NAMALWA (cell line): ENCODE data around the gene ASB4.
"Not testable (repeated sequence)": the region's sequence is repeated elsewhere in the genome, so short reads cannot be mapped to it uniquely, and the experiment has no call there.

ENCODE experiments used
- DNase-seq: peaks from one replicate; pipeline ENCODE4 v3.0.0-alpha.2; 2015; ENCODE audit warnings: low spot score

The ASB4 gene

GRCh38 chr7:95527033-95527775 is 41.5 kb downstream of the ASB4 start:
- DNase-seq, result peak; percentile 64

- no peak for DNase-seq
Measured at GRCh38 chr7:95527776-95528250, 42.1 kb downstream of the ASB4 start.

DNA sequence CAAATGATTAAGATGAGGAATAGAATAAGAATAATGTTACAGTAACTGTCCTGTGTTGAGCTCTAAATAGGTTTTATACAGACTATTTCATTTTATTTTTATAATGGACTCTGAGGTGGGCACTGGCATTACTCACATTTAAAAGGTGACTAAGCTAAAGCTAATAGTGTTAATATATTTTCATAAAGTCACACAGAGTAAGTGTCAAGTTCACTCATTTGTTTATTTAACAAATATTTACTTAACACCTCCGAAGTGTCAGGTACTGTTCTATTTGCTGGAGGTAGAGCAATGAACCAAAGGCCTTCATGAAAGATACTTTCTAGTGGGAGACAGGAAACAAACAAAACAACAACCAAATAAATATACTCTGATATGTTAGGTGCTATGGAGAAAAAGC is 44.0 kb downstream of the ASB4 start:
- DNase-seq, result no peak

- DNase-seq, result no peak
Measured at GRCh38 chr7:95530881-95531280, 45.1 kb downstream of the ASB4 start.

DNA sequence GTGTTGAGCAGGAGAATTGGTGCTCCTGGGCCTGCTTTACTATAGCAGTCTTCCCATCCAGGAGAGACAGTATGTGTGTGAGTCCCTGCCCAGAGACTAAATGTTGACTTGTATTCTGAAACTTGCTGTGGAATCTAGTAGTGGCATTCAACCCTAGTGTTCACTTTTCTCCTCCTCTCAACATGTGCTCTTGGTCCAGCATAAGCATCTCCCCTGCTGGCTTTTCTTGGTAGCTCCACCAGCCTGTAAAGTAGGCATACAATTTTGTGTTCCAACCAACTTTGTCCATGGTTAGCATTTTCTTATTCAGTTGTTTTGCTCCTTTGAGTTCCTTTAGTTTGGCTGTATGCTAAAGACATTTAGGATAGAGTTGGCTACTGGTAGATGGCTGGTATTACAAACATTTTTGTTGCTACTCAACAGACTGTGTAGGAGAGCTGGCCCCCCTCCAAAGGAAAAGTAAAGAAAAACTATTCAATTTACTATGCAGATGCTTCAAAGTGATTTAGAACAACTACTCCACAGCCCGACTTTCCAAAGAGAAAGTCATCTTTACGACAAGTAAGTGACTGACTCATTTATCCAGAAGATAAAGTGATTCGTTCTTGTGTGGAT is 46.0 kb downstream of the ASB4 start:
- peak; percentile 17 for DNase-seq

GRCh38 chr7:95534796-95535195 is 49.1 kb downstream of the ASB4 start:
- DNase-seq, result no peak

GRCh38 chr7:95535662-95536061 is 49.9 kb downstream of the ASB4 start:
- no peak for DNase-seq

- DNase-seq, result no peak
Measured at GRCh38 chr7:95536656-95537311, 51.0 kb downstream of the ASB4 start.

DNA sequence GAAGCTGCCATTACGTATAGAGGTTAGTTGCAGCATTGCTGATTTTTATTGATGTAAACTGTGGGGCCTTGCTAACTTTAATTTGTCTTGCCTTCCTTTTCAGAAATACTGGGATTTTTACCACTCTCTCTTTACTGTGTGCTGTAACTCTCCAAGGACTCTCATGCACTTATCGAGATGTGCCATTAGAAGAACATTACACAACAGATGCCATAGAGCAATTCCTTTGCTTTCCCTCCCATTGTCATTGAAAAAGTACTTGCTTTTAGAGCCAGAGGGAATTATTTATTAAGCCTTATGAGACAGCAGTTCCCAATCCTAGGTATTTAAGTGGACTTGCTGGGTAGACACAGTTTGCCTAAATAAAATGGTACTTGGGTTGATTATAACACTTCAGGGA is 51.7 kb downstream of the ASB4 start:
- no peak for DNase-seq

- no peak for DNase-seq
Measured at GRCh38 chr7:95539426-95539825, 53.7 kb downstream of the ASB4 start.

DNA sequence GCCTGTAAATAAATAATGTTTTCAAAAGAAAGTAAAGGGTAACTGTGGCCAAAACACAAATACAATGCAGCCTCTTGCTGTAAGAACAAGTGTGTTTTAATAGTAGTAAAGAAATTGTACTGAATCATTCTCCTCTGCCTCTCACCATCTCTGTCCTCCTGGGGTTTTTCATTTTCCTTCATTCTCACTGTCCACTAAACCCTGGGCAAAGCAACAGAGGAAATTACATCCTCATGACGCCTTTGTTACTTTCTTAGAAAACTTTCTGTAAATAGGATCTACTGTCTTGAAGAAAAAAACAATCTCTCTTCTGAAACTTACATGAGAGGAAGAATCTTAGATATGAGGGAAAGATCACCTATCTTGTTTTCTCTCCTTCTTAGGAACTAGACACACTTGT is 54.6 kb downstream of the ASB4 start:
- no peak for DNase-seq

- DNase-seq, result no peak
Measured at GRCh38 chr7:95543312-95543711, 57.6 kb downstream of the ASB4 start.

DNA sequence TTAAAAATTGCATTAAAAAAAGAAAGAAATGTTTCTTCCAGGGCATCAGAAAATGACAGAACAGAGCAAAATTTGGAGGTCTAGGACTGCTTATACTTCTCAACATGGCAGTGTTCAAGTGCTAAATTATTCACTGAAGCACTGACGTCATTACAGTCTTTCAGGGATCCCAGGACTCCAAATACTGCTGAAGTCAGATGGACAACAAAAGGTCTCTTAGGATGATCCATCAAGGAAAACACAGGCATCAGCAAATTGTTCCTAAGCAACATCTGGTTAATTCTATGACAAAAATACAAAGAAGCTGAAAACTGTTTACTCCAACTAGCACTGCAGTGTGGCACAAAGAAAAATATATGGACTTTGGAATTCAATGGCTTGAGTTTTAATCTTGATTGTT is 58.4 kb downstream of the ASB4 start:
- DNase-seq, result no peak

DNA sequence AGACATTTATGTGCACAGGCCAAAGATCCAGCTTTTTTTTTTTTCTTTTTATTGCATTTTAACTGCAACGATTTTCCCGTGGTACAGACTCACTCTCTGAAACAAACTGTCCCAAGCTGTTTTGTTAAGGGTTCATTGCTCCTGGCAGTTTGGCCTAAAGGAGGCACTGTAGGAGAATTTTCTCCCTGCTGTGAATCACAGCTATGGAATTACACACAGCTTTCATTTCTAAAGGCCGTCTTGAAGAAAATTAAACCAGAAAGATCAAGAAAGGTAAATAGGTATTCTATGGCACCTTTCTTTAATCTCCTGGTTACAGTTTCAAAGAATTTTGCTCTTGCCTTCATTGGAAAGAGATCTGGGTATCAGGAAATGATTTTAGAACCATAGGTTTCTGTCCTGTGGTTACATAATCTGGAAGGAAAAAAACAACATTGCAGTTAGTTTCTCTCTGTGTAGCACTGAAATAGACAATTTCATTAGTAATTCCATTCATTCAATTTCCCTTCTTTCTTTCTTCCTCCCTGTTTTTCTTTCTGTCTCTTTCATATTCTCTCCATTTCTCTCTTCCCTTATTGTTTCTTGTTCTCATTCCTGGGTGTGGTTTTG is 59.4 kb downstream of the ASB4 start:
- DNase-seq, result peak; percentile 12

DNA sequence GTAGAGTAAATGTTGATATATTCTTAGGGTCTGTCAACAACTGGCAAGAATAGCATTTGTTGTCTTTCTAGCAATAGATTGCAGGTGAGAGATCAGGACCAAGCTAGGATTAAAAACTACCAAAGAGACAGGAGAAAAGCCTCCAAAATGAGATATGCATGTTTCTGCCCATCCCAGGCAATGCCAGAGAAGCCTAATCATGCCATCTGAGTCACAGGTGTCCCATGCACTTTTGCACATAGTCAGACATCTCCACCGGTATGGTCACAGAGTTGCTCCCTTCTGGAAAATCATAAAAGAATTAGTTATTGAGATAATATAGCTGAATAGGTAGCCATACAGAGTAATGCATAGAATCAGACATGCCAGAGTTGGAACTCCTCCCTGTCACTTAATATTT is 59.9 kb downstream of the ASB4 start:
- no peak for DNase-seq

GRCh38 chr7:95546647-95547046 is 60.9 kb downstream of the ASB4 start:
- DNase-seq, result no peak

DNA sequence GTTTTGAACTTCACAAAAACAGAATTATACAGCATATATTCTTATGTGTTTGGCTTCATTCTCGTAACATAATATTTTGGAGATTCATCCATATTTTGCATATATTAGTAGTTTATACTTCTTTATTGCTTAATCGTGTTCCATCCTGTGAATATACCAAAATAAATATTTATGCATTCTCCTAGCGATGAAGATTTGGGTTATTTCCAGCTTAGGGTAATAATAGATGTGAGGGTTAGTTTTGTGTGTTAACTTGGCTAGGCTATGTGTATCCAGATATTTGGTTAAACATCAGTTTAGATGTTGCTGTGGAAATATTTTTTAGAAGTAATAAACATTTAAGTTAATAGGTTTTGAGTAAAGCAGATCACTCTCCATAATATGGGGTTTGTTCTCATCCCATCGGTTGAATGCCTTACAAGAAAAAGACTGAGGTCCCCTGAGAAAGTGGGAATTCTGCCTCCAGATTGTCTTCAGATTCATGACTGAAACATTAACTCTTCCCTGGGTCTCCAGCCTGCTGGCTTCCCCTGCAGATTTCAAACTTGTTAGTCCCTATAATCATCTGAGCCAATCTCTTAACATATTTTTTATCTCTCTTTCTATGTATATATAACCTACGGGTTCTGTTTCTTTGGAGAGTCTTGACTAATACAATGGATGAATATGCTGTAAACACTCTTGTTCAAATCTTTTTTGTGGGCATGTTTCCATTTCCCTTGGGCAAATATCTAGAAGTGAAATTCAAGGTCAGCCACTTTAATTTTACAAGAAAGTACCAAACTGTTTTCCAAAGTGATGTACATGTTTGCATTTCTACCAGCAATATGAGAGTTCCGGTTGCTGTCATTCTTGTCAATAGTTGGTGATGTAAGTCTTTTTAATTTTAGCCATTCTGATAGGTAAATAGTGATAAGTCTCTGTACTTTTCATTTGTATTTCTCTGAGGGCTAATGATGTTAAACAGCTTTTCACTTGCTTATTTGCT is 61.9 kb downstream of the ASB4 start:
- DNase-seq, result no peak

- no peak for DNase-seq
Measured at GRCh38 chr7:95549818-95550529, 64.2 kb downstream of the ASB4 start.

DNA sequence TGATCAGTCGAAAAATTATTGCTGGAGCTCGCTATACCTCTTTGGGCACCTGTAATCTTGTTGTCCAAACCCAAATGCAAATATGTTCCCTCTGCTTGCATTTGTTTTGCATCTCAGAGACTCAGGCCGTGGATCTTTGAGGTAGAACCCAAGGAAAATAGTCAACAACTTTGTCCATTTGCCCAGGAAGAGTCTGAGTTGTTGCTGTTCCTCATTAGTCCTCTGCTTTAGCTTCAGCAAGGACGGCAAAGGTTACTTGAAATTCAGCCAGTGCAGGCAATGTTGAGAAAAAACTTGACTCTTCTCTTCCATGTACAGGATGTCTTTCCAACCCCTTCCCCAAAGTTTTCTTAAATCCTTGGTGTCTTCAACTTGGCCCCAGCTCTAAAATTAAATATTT is 64.8 kb downstream of the ASB4 start:
- no peak for DNase-seq

DNA sequence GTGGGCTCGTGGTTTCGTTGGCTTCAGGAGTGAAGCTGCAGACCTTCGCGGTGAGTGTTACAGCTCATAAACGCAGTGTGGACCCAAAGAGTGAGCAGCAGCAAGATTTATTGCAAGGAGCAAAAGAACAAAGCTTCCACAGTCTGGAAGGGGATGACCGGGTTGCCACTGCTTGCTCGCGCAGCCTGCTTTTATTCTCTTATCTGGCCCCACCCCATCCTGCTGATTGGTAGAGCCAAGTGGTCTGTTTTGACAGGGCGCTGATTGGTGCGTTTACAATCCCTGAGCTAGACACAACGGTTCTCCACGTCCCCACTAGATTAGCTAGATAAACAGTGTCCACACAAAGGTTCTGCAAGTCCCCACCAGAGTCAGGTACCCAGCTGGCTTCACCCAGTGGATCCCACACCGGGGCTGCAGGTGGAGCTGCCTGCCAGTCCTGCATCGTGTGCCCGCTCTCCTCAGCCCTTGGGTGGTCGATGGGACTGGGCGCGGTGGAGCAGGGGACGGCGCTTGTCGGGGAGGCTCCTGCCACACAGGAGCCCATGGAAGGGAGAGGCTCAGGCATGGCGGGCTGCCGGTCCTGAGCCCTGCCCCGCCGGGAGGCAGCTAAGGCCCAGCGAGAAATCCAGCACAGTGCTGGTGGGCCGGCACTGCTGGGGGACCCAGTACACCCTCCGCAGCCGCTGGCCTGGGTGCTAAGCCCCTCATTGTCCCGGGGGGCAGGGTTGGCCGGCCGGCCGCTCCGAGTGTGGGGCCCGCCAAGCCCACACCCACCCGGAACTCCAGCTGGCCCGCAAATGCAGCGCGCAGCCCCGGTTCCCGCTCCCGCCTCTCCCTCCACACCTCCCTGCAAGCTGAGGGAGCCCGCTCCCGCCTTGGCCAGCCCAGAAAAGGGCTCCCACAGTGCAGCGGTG is 66.5 kb downstream of the ASB4 start:
- DNase-seq, result not testable (repeated sequence)
